ENCODE results near the gene NOL9. TPM values are rescaled to one million over a fixed set of nuclear protein-coding genes. Genes with fewer than 3 reads are reported as not detected.

The NOL9 gene
- total and polyA plus RNA-seq, 2 of the 13 experiments (the other 11 are each of a cell fraction or from before 2014, with no cell fraction given), result 18.0 to 24.7 TPM

- TF ChIP-seq ZFP82 (CRISPR knock-in tag; IDR thresholded peaks at IDR 0.05; ENCODE audit: borderline replicate concordance) (peak; percentile 63; the same call in 1 of the 2 replicates), MED13 (CRISPR knock-in tag; IDR thresholded peaks at IDR 0.05) (no peak), IRF1 (CRISPR knock-in tag; IDR thresholded peaks at IDR 0.05; ENCODE audit: low read depth) (no peak), SMAD9 (CRISPR knock-in tag; IDR thresholded peaks at IDR 0.05) (no peak), CENPBD1 (CRISPR knock-in tag; IDR thresholded peaks at IDR 0.05; ENCODE audit: borderline replicate concordance, low read depth) (no peak), ZFP36L1 (CRISPR knock-in tag; IDR thresholded peaks at IDR 0.05) (no peak), ZNF205 (CRISPR knock-in tag; IDR thresholded peaks at IDR 0.05) (no peak), CBX1 (IDR thresholded peaks at IDR 0.05; ENCODE audit: low read depth) (no peak), ZFYVE20 (CRISPR knock-in tag; IDR thresholded peaks at IDR 0.05; ENCODE audit: borderline replicate concordance, low read depth) (no peak), KDM5A (IDR thresholded peaks at IDR 0.05; ENCODE audit: borderline replicate concordance, low read length) (peak; percentile 50; the same call in 1 of the 2 replicates), AFF4 (CRISPR knock-in tag; IDR thresholded peaks at IDR 0.05) (no peak), TERF1 (CRISPR knock-in tag; IDR thresholded peaks at IDR 0.05) (no peak), ZNF737 (CRISPR knock-in tag; IDR thresholded peaks at IDR 0.05; ENCODE audit: borderline replicate concordance) (no peak), HDAC2 (CRISPR knock-in tag; IDR thresholded peaks at IDR 0.05) (no peak), ZNF501 (CRISPR knock-in tag; IDR thresholded peaks at IDR 0.05) (peak; percentile 72; the same call in 1 of the 2 replicates), ASH2L (IDR thresholded peaks at IDR 0.05; ENCODE audit: insufficient read length, low read depth, low read length) (peak; percentile 46), MIER2 (CRISPR knock-in tag; IDR thresholded peaks at IDR 0.05) (no peak), ZNF816 (CRISPR knock-in tag; IDR thresholded peaks at IDR 0.05; ENCODE audit: borderline replicate concordance) (no peak; the same call in 1 of the 2 replicates), SIX4 (CRISPR knock-in tag; IDR thresholded peaks at IDR 0.05) (no peak), FLYWCH1 (CRISPR knock-in tag; IDR thresholded peaks at IDR 0.05) (no peak), TOPORS (CRISPR knock-in tag; IDR thresholded peaks at IDR 0.05) (no peak; the same call in 1 of the 2 replicates)
These were observed 25.2 kb upstream of the NOL9 start, which contains the start of gene ZBTB48 (continued) for GRCh38 chr1:6579374-6580118.
